GM18508 (cell line): ENCODE data around the gene FARS2.
"Not testable (repeated sequence)": the region's sequence is repeated elsewhere in the genome, so short reads cannot be mapped to it uniquely, and the experiment has no call there.

Experiments used
- ATAC-seq: cut with Tn5 transposase; IDR thresholded peaks from one replicate; pipeline ENCODE4 v1.9.1; 2021; ENCODE audit warnings: moderate number of reproducible peaks; ENCODE audit not compliant: insufficient read depth, unreplicated experiment

FARS2 gene

DNA sequence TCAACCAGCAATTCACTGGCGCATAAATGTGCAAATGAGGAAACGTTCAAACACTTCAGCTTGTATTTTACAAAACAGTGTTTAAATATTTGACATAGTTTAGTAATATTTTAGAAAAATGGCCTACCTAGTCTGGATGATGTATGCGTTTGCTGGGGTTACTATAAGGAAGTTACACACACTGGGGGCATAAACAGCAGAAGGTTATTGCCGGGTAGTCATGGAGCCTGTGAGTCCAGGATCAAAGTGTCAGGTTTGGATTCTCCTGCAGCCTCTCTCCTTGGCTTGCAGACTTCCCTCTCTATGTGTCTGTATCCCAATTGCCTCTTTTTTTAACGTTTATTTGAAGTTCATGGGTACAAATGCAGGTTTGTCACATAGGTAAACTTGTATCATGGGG, 528.1 kb downstream of the FARS2 start:
- ATAC-seq, result not testable (repeated sequence)

- not testable (repeated sequence) for ATAC-seq
Observed at GRCh38 chr6:5796555-5796954, 535.2 kb downstream of the FARS2 start.

DNA sequence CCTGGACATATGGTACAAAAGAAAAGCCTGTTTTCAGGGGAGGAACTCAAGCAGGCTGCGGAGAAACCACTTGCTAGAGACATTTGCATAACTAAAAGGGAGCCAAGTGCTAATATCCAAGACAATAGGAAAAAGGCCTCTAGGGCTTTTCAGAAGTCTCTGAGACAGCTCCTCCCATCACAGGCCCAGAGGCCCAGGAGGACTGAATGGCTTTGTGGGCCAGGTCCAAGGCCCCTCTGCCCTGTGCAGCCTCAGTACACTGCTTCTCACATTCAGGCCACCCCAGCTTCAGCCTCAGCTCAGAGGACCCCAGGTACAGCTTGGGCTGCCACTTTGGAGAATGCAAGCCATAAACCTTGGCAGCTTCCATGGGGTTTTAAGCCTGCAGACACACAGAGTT, 545.1 kb downstream of the FARS2 start:
- ATAC-seq, result not testable (repeated sequence)

GRCh38 chr6:5809450-5809849, 548.1 kb downstream of the FARS2 start:
- no peak for ATAC-seq

- ATAC-seq, result no peak
Observed at GRCh38 chr6:5811997-5812396, 550.7 kb downstream of the FARS2 start.

GRCh38 chr6:5813625-5814027, 552.3 kb downstream of the FARS2 start:
- ATAC-seq, result peak; percentile 81

DNA sequence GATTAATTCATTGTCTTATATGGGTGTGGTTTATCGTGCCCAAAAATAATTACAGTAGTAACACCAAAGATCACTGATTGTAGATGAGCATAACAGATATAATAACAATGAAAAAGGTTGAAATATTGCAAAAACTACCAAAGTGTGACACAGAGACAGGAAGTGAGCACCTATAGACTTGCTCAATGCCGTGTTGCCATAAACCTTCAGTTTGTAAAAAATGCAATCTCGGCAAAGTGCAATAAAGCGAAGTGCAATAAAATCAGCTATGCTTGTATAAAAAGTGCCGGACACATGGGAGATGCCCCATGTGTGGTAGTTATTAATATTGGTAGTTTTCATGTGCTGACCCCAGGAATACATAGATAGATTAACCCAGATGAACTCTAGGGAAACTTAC, 552.8 kb downstream of the FARS2 start:
- ATAC-seq, result no peak

DNA sequence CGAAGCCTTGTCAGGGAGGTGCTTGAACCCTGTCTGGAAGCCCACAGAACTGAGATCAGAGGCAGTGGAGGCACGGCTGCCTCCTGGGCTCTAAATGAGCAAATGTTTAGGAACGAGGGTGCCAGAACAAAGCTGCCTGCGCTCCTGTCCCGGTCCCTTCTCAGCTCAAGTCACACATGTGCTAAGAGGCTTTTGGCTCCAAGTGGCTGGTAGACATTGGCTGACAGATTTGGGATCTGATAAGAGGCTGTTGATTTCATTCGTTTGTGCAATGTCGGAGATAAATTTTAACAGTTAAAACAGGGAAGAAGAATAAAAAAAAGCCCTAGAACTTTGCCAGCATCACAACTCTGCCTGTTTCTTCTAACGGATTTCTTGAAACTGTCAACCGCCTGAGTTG, 553.6 kb downstream of the FARS2 start:
- ATAC-seq, result no peak

GRCh38 chr6:5817869-5818268, 556.6 kb downstream of the FARS2 start:
- no peak for ATAC-seq

DNA sequence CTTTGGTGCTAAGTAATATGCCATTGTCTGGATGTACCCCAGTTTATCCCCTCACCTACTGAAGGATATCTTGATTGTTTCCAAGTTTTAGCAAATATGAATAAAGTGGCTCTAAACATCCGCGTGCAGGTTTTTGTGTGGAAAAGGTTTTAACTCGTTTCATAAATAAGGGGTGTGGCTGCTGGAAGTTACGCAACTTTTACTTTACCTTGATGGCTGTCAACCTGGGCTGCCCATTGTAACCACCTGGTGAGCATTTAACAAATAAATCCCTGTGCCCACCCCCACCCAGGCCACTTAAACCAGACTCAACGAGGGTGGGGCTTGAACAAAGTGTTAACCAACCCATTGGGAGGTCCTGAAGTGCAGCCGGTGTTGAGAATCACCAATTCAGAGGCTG, 557.6 kb downstream of the FARS2 start:
- no peak for ATAC-seq
